ENCODE measurements around the gene FCGR3A. TPM values are rescaled to one million over a fixed set of nuclear protein-coding genes. Genes with fewer than 3 reads are reported as not detected.

FCGR3A gene
- total RNA-seq, 4 donors from 2014 or later: 7.6 to 18.7 (median 10.2) TPM

DNA sequence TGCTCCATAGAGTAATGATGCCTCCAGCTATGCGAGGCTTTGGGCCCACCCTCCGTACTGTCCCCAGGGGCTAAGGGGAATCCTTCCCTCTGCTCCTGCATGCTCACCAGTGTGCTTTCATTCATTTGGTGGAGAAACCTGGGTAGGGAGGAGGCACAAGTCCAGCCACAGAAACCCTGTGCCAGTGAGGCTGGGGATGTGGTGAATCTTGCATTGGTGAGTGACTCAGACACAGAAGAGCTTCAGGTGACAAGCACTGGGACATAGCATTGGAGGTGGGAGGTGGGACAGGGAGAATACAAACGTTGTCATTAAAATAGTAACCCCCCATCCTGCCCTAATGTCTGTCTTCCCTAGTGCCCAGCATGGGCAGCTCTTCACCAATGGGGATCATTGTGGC is 39.1 kb downstream of the FCGR3A start:
- H3K27ac ChIP-seq (replicated peaks in 1 of 4): no peak overlapping the region
- no peak overlapping the region for H3K4me3 ChIP-seq
- WGBS: 90% methylated on average over 3 of the region's 3 CpGs
- no peaks in the 10 kb centered on the region for H3K9me3 ChIP-seq
- DNase-seq (ENCODE audit: extremely low spot score): peak; percentile 26
- TF ChIP-seq, protein P1, sequence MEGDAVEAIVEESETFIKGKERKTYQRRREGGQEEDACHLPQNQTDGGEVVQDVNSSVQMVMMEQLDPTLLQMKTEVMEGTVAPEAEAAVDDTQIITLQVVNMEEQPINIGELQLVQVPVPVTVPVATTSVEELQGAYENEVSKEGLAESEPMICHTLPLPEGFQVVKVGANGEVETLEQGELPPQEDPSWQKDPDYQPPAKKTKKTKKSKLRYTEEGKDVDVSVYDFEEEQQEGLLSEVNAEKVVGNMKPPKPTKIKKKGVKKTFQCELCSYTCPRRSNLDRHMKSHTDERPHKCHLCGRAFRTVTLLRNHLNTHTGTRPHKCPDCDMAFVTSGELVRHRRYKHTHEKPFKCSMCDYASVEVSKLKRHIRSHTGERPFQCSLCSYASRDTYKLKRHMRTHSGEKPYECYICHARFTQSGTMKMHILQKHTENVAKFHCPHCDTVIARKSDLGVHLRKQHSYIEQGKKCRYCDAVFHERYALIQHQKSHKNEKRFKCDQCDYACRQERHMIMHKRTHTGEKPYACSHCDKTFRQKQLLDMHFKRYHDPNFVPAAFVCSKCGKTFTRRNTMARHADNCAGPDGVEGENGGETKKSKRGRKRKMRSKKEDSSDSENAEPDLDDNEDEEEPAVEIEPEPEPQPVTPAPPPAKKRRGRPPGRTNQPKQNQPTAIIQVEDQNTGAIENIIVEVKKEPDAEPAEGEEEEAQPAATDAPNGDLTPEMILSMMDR (IDR thresholded peaks at IDR 0.05): no peak
- no peak for TF ChIP-seq POLR2AphosphoS5 (IDR thresholded peaks at IDR 0.05)
- no peak for TF ChIP-seq EP300 (IDR thresholded peaks at IDR 0.05)
- no peak for TF ChIP-seq POLR2A (IDR thresholded peaks at IDR 0.05; ENCODE audit: low read depth)
- peaks cover 0 to 11% (median 0%) of the 10 kb centered on the region in 4 donors for H3K27me3 ChIP-seq
- intact Hi-C loops (cut with DNase I): no loop called here
- H3K36me3 ChIP-seq: no peaks in the 10 kb centered on the region
- peaks cover 0 to 35% (median 24%) of the 10 kb centered on the region in 4 donors for H3K4me1 ChIP-seq

DNA sequence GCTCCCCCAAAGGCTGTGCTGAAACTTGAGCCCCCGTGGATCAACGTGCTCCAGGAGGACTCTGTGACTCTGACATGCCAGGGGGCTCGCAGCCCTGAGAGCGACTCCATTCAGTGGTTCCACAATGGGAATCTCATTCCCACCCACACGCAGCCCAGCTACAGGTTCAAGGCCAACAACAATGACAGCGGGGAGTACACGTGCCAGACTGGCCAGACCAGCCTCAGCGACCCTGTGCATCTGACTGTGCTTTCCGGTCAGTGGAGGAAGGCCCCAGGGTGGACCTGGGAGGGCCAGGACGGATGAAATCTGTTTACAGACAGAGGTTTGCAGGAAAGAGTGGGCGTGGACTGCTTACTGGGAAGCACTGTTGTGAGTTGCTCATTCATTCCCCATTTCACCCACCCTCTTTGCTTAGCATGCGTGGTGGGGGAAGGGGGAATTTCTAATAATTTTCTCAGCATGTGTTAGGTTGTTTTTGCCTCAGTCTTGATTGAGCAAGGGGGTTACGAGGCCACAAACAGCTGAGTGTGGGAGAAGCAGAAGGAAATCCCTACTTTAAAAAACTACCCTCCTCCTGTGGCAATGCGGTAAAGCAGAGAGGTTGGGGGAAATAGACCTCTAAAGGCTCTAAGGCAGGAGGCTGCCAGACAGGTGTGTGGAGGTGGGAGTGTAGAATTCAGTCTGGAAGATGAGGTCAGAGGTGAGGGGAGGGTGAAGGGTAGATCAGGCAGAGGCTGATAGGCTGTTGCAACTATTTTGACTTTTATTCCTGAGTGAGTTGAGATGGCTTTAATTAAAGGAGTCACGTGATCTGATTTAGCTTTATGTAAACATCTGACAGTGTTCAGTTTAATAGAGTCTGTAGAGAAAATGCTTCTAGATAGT is 43.0 kb downstream of the FCGR3A start:
- 52% methylated on average over 15 of the region's 15 CpGs for WGBS
- Histone ChIP-seq H3K4me1 (peaks cover 0 to 18% (median 8%) of the 10 kb centered on the region in 4 donors), H3K9me3 (no peaks in the 10 kb centered on the region), H3K4me3 (peak overlapping the region; percentile 18 to 40 (median 27)), H3K27me3 (peaks cover 0 to 43% (median 0%) of the 10 kb centered on the region in 4 donors), H3K27ac (replicated peaks in 1 of 4) (no peak overlapping the region), H3K36me3 (no peaks in the 10 kb centered on the region)
- no peak for TF ChIP-seq POLR2AphosphoS5 (IDR thresholded peaks at IDR 0.05)
- DNase-seq (ENCODE audit: extremely low spot score): no peak
- intact Hi-C loops (cut with DNase I): no loop called here

DNA sequence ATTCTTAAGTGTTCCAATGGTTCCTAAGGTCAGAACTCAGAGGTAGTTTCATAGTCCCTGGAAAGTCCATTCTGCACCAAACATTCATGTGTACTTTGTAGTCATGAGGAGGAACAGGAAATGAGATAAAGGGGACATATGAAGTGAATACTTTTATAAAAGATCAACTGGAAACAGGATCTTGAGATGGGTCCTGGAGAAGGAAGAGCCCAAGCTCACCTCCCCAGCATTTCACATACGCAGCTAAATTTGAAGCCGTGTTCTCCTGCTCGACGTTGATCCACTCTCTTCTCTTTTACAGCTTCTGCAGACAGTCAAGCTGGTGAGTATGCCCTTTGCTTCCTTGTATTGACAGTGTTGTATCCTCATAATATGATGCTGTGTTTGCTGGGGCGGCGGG is 43.9 kb downstream of the FCGR3A start:
- Histone ChIP-seq H3K4me3 (peak overlapping the region; percentile 18 to 40 (median 27)), H3K36me3 (no peaks in the 10 kb centered on the region), H3K4me1 (peaks cover 0 to 9% (median under 1%) of the 10 kb centered on the region in 4 donors), H3K9me3 (no peaks in the 10 kb centered on the region), H3K27ac (replicated peaks in 1 of 4) (peak overlapping the region in 1 of 4 donors; percentile 1), H3K27me3 (peaks cover 0 to 43% (median 0%) of the 10 kb centered on the region in 4 donors)
- intact Hi-C loops (cut with DNase I): no loop called here
- TF ChIP-seq, protein P1 (IDR thresholded peaks at IDR 0.05): no peak
- no peak for TF ChIP-seq POLR2A (IDR thresholded peaks at IDR 0.05; ENCODE audit: low read depth)
- no peak for TF ChIP-seq EP300 (IDR thresholded peaks at IDR 0.05)
- no peak for TF ChIP-seq POLR2AphosphoS5 (IDR thresholded peaks at IDR 0.05)
- WGBS: 89% methylated on average over 6 of the region's 6 CpGs
- no peak for DNase-seq (ENCODE audit: extremely low spot score)

DNA sequence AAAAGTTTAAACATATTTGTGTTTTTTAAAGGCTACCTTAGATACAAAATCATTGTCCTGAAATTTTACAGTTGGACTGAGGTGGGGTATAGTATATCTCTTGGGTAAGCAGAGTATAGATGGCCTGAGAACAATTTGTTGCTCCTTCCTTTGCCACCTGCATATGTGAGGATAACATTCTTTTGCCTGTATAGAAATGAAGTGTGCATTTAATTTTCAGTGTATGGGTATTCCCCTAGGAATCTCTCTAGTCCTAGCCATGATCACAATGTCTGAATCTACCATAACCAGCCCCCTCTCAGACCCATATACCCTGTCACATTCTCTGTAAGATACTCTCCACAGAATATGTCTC is 46.2 kb downstream of the FCGR3A start:
- H3K4me3 ChIP-seq: no peak overlapping the region

More for the DNA sequence above, 46.2 kb downstream of the FCGR3A start:
- intact Hi-C loops (cut with DNase I): no loop called here
- TF ChIP-seq, protein P1 (IDR thresholded peaks at IDR 0.05): no peak
- TF ChIP-seq EP300 (IDR thresholded peaks at IDR 0.05) (no peak), POLR2A (IDR thresholded peaks at IDR 0.05; ENCODE audit: low read depth) (no peak), POLR2AphosphoS5 (IDR thresholded peaks at IDR 0.05) (no peak)
- peaks cover 0 to 6% (median 0%) of the 10 kb centered on the region in 4 donors for H3K4me1 ChIP-seq
- peaks cover 0 to 55% (median 0%) of the 10 kb centered on the region in 4 donors for H3K27me3 ChIP-seq
- DNase-seq (ENCODE audit: extremely low spot score): no peak
- H3K36me3 ChIP-seq: no peaks in the 10 kb centered on the region
- H3K27ac ChIP-seq (replicated peaks in 1 of 4): no peak overlapping the region
- no peaks in the 10 kb centered on the region for H3K9me3 ChIP-seq
